Stomach (tissue), 9 donors: ENCODE results near the gene CCDC127. TPM values are rescaled to one million over a fixed set of nuclear protein-coding genes. Genes with fewer than 3 reads are reported as not detected.
"Not testable (repeated sequence)": the region's sequence is repeated elsewhere in the genome, so short reads cannot be mapped to it uniquely, and the experiment has no call there.

Experiments used
- DNase-seq, 2 donors: peaks; one replicate each; pipeline versions ENCODE4 v3.0.0 to v3.0.0-alpha.2; 2013 to 2019
- H3K27ac ChIP-seq, 5 donors: fragments of 200-600 bp in 4 of 5; sonication (generic) in 4 of 5; one replicate each; pipeline ENCODE4 v1.5.1; 2013 to 2019; ENCODE audit warnings: mild to moderate bottlenecking in 1 of 5, moderate library complexity in 1 of 5
- H3K27me3 ChIP-seq, 3 donors: fragments of 200-600 bp; sonication (generic); one replicate each; pipeline ENCODE4 v1.5.1; 2017 to 2019; ENCODE audit warnings: mixed run types in 1 of 3
- H3K36me3 ChIP-seq, 4 donors: fragments of 200-600 bp; sonication (generic); 1 replicate in 3 of 4; 2 replicates in 1 of 4; pipeline ENCODE4 v1.5.1; 2016 to 2019
- H3K4me1 ChIP-seq, 4 donors: fragments of 200-600 bp; sonication (generic); one replicate each; pipeline ENCODE4 v1.5.1; 2016 to 2019
- H3K4me3 ChIP-seq, 4 donors: fragments of 200-600 bp; sonication (generic) in 3 of 4; one replicate each; pipeline ENCODE4 v1.5.1; 2016 to 2019; ENCODE audit warnings: mild to moderate bottlenecking in 1 of 4
- H3K9me3 ChIP-seq, 4 donors: fragments of 200-600 bp; sonication (generic); one replicate each; pipeline ENCODE4 v1.5.1; 2016 to 2019
- CTCF ChIP-seq, 7 experiments: fragments of 450-650 bp in 4 of 7; fragments of 200-600 bp in 3 of 7; sonication (generic) in 3 of 7; IDR thresholded peaks; one replicate each; pipeline ENCODE4 v1.5.1; 2016 to 2019; ENCODE audit warnings: antibody characterized with exemption in 7 of 7, control low read depth in 2 of 7, mild to moderate bottlenecking in 1 of 7
- EP300 ChIP-seq: sonication (generic); formaldehyde crosslinking; IDR thresholded peaks from one replicate; pipeline ENCODE4 v1.6.1; 2017; ENCODE audit warnings: antibody characterized with exemption
- POLR2A ChIP-seq, 4 donors: fragments of 450-650 bp; IDR thresholded peaks; one replicate each; pipeline ENCODE4 v1.6.1; 2016; ENCODE audit warnings: antibody characterized with exemption in 4 of 4, control low read depth in 2 of 4, mild to moderate bottlenecking in 1 of 4, moderate library complexity in 1 of 4
- POLR2AphosphoS5 ChIP-seq, 3 donors: sonication (generic); formaldehyde crosslinking; IDR thresholded peaks; one replicate each; pipeline ENCODE4 v1.6.1; 2016; ENCODE audit warnings: antibody characterized with exemption in 3 of 3
- WGBS, 5 donors: extraction: QIAGEN DNeasy Blood & Tissue Kit in 3 of 5; methylation state at CpG; one replicate each; pipeline versions ENCODE4 v1.1.5 to v1.1.7; 2013 to 2018; 5-methylcytosine and 5-hydroxymethylcytosine counted together
- intact Hi-C: fragments of 100-400 bp; cut with DNase I; formaldehyde crosslinking; loops from one replicate; pipeline ENCODE4 v1.15.1; 2023; ENCODE audit warnings: low total_unique reads
- polyA plus RNA-seq, 3 donors: library from polyadenylated mRNA; stranded (reverse); fragments of 200-250 nt; gene quantifications; one replicate each; pipeline ENCODE4 v1.2.3, GENCODE V29; 2013
- total RNA-seq, 5 donors: library from RNA; depleted of rRNA; stranded (reverse); fragments of >200 nt; gene quantifications; one replicate each; pipeline versions ENCODE4 v1.1.0 to v1.2.3, GENCODE V29; 2014 to 2016
- donor health status: healthy with polysubstance abuse.
- donor health status: Bipolar disorder and iron deficiency.
- donor health status: healthy.

CCDC127 gene
- total and polyA plus RNA-seq, 8 donors: 1.2 to 8.5 (median 1.8) TPM

DNA sequence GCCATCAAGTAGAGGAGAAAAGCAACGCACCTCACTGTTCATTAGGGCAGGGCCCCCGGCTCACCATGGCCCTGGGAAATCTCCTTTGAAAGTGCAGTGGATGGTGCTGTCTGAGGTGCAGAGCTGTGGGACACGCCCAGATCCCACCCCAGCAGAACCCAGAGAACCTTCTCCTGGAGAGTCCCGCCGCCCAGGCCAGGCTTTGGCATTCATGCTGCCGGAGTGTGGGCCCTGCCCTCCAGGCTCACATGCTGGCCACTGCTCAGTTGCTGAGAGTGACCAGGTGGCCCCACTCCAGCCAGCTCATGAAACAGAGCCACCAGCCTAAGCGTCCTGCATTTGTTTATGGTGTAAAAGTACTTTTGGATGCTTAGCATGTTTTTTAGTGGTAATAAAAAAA is 50.4 kb downstream of the CCDC127 start:
- H3K27me3 ChIP-seq: peaks cover 0 to 4% (median 0%) of the 10 kb centered on the region in 3 donors
- H3K4me3 ChIP-seq: no peak overlapping the region
- TF ChIP-seq CTCF (IDR thresholded peaks at IDR 0.05) (no peak), POLR2A (IDR thresholded peaks at IDR 0.05) (no peak)
- H3K9me3 ChIP-seq: no peaks in the 10 kb centered on the region
- H3K36me3 ChIP-seq: no peaks in the 10 kb centered on the region
- peak overlapping the region in 3 of 5 donors; percentile 51 to 68 (median 60) for H3K27ac ChIP-seq
- H3K4me1 ChIP-seq: peaks cover 0 to 18% (median 7%) of the 10 kb centered on the region in 4 donors
- intact Hi-C loops: no loop called here
- WGBS, 5 donors: 83 to 93% (median 90%) methylated on average over 7 of the region's 7 CpGs
- peak in 1 of 2 donors; percentile 58 for DNase-seq

GRCh38 chr5:166441-167372 is 51.2 kb downstream of the CCDC127 start:
- DNase-seq: peak in 1 of 2 donors; percentile 38
- Histone ChIP-seq H3K4me3 (no peak overlapping the region), H3K9me3 (no peaks in the 10 kb centered on the region), H3K4me1 (peaks cover 0 to 18% (median 7%) of the 10 kb centered on the region in 4 donors), H3K36me3 (no peaks in the 10 kb centered on the region), H3K27me3 (peaks cover 0 to 5% (median 0%) of the 10 kb centered on the region in 3 donors), H3K27ac (peak overlapping the region; percentile 16 to 68 (median 51))
- TF ChIP-seq EP300 (no peak), CTCF (IDR thresholded peaks at IDR 0.05) (no peak), POLR2A (IDR thresholded peaks at IDR 0.05) (no peak), POLR2AphosphoS5 (IDR thresholded peaks at IDR 0.05) (no peak)
- WGBS, 5 donors: 58 to 84% (median 67%) methylated on average over 17 to 27 of the region's 27 CpGs
- intact Hi-C loops: no loop called here

- DNase-seq, H3K9me3 ChIP-seq, H3K4me3 ChIP-seq, intact Hi-C loops, H3K36me3 ChIP-seq, H3K27me3 ChIP-seq, H3K27ac ChIP-seq: not testable (repeated sequence)
- WGBS, 5 donors: 79 to 94% (median 90%) methylated on average over 7 to 25 of the region's 25 CpGs
- H3K4me1 ChIP-seq: peaks cover 0 to 18% (median 7%) of the 10 kb centered on the region in 4 donors
These were observed 53.2 kb downstream of the CCDC127 start for GRCh38 chr5:164783-165182.

DNA sequence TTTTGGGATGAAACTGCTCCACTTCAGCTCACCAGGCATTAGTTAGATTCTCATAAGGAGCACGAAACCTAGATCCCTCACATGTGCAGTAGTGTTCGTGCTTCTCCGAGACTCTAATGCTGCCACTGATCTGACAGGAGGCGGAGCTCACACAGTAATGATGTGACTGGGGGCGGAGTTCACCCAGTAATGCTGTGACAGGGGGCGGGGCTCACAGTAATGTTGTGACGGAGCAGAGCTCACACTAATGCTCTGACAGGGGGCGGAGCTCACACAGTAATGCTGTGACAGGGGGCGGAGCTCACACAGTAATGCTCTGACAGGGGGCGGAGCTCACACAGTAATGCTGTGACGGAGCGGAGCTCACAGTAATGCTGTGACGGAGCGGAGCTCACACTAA is 53.7 kb downstream of the CCDC127 start:
- Histone ChIP-seq H3K27me3 (peaks cover 0 to 14% (median 0%) of the 10 kb centered on the region in 3 donors), H3K27ac (no peak overlapping the region), H3K4me1 (peaks cover 0 to 18% (median 7%) of the 10 kb centered on the region in 4 donors), H3K4me3 (no peak overlapping the region), H3K36me3 (no peaks in the 10 kb centered on the region), H3K9me3 (no peaks in the 10 kb centered on the region)
- WGBS, 5 donors: 77 to 93% (median 83%) methylated on average over 11 to 14 of the region's 14 CpGs
- intact Hi-C loops: no loop called here
- TF ChIP-seq EP300 (no peak), POLR2AphosphoS5 (IDR thresholded peaks at IDR 0.05) (no peak), POLR2A (IDR thresholded peaks at IDR 0.05) (no peak), CTCF (IDR thresholded peaks at IDR 0.05) (no peak)
- DNase-seq: no peak

DNA sequence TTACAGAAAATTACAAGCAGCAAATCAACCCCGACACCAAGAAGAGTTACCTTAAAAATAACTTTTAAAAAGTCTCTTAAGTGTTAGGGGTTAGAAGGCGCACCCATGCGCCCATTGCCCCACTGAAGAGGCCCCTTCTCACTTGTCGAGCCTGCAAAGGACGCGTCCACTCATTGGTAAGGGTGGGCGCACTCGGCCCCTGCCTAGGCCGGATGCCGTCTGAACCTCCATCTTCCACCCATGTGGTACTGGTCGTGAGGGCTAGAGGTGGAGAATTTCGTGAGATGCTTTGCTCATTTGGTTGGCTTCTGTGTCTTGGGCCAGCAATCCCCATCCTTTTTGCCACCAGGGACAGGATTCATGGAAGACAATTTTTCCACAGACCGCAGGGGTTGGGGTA is 54.1 kb downstream of the CCDC127 start:
- Histone ChIP-seq H3K4me1 (peaks cover 0 to 18% (median 7%) of the 10 kb centered on the region in 4 donors), H3K4me3 (no peak overlapping the region), H3K27ac (no peak overlapping the region), H3K9me3 (no peaks in the 10 kb centered on the region), H3K36me3 (no peaks in the 10 kb centered on the region), H3K27me3 (peaks cover 0 to 18% (median 0%) of the 10 kb centered on the region in 3 donors)
- intact Hi-C loops: no loop called here
- no peak for DNase-seq
- TF ChIP-seq CTCF (IDR thresholded peaks at IDR 0.05) (no peak), EP300 (no peak), POLR2AphosphoS5 (IDR thresholded peaks at IDR 0.05) (no peak), POLR2A (IDR thresholded peaks at IDR 0.05) (no peak)
- WGBS, 5 donors: 85 to 96% (median 90%) methylated on average over 12 to 13 of the region's 13 CpGs
